Epithelial cell of esophagus (primary cell): ENCODE data around the gene MSL3B.

Source experiments
- DNase-seq: peaks from one replicate; pipeline ENCODE4 v3.0.0; 2010; ENCODE audit warnings: low read depth
- H3K4me3 ChIP-seq: 2 replicates; pipeline ENCODE4 v1.5.1; 2011; ENCODE audit warnings: mild to moderate bottlenecking, low read length, control low read depth
- TF ChIP-seq, protein P1 (sequence below): IDR thresholded peaks from 2 replicates; pipeline ENCODE4 v1.5.1; 2011; ENCODE audit warnings: low read depth, mild to moderate bottlenecking, low read length, control low read depth, inconsistent platforms; ENCODE audit not compliant: insufficient read depth; ENCODE audit errors: missing control alignments

MSL3B gene

DNA sequence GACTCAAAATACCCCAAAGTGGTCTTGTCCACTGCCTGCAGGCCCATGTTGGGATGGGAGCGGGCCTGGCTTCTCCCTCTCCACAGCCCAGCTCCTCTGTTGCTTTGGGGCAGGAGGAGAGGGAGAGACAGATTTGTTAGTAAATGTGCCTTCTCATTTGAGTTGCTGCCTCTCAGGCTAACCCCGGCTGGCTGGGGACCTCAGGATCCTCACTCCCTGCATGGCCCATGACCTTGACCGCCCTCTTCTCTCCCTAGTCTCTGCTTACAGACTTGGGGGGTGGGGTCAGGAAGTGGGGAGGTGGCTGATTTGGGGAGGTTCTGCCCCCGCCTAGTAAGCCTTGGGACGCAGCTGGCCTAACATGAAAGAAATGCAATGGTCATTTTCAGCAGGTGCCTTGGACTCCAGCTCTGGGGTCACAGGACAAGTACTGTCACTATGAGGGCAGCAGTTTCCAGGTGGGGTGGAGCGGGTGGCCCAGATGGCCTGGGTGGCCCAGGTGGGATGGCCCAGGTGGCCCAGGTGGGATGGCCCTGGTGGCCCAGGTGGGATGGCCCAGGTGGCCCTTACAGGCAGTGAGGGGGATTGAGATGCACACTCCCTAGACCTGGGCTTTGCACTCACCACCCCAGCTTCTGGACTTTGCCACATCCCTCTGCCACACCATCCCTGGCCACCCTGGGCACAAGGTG is 37.9 kb downstream of the MSL3B start:
- TF ChIP-seq, protein P1, sequence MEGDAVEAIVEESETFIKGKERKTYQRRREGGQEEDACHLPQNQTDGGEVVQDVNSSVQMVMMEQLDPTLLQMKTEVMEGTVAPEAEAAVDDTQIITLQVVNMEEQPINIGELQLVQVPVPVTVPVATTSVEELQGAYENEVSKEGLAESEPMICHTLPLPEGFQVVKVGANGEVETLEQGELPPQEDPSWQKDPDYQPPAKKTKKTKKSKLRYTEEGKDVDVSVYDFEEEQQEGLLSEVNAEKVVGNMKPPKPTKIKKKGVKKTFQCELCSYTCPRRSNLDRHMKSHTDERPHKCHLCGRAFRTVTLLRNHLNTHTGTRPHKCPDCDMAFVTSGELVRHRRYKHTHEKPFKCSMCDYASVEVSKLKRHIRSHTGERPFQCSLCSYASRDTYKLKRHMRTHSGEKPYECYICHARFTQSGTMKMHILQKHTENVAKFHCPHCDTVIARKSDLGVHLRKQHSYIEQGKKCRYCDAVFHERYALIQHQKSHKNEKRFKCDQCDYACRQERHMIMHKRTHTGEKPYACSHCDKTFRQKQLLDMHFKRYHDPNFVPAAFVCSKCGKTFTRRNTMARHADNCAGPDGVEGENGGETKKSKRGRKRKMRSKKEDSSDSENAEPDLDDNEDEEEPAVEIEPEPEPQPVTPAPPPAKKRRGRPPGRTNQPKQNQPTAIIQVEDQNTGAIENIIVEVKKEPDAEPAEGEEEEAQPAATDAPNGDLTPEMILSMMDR = no peak
- no peak overlapping the region for H3K4me3 ChIP-seq
- DNase-seq = no peak

DNA sequence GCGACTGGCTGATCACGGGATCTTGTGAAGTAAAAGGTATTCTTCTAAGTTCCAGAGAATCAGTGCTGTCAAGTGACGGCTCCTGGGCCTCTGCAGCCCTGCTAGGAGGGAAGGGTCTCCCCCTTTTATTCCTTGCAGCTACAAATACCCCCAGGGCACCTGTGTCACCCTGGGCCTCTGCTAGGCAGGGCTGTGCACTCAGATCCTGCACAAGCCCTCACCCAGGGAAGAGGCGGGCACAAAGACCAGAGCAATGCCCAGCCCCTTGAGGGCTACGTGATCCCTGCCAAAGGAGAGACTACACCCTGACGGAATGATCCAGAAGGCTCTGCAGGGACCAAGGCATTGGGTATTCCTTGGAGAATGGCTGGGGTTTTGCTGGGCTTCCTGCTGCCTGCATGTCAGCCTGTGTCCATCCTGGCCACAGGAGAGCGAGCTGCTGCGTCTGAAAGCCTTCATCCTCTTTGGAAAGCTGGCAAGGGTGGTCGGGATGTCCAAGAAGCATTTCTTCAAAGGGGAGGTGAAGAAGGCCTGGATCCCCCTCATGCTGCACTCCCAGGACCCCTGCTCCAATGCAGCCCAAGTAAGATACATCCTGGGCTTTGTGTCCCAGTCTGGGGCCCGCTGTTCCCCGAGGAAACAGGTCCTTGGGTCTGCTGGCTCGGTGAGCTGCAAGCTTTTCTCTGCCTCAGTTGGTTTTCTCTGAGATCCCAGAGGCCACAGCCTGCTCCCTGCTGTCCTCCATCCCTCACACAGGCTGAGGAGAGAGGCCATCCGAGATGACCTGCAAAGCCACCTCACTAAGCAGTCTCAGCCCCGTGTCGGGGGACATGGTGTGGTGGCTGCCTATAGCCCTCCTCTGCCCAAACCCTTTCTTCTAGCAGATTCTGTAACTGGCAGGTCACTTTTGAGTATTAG is 38.7 kb downstream of the MSL3B start:
- no peak overlapping the region for H3K4me3 ChIP-seq
- TF ChIP-seq, protein P1 = no peak
- DNase-seq = no peak

DNA sequence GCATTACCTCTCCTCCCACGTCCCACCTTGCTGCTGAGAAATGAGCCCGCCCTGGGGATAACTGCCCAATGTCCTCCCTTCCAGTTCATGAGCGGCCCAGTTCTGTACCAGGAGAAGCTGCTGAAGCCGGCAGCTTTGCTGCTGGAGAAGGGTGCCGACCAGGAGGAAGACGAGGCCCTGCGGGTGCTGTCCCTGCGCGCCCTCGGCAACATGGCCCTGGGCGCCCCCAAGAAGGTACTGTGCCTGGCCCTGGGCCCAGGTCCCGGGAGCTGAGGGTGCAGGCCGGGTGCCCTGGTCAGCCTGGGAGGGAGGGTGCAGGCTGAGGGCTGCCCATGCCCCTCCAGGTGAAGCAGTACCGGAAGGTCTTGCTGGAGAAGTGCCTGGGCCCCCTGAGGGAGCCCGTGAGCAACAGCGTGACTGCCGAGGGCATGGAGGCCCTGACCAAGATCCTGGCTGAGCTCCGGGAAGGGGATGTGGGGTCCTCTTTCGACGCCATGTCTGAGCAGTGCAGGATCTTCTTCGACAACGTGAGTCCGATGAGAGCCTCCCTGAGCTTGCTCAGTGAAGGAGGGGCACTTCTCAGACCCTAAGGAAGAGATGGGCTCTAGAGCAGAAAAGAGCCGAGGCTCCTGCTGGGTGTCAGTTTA is 39.5 kb downstream of the MSL3B start:
- no peak for DNase-seq
- TF ChIP-seq, protein P1 = no peak
- H3K4me3 ChIP-seq = no peak overlapping the region

DNA sequence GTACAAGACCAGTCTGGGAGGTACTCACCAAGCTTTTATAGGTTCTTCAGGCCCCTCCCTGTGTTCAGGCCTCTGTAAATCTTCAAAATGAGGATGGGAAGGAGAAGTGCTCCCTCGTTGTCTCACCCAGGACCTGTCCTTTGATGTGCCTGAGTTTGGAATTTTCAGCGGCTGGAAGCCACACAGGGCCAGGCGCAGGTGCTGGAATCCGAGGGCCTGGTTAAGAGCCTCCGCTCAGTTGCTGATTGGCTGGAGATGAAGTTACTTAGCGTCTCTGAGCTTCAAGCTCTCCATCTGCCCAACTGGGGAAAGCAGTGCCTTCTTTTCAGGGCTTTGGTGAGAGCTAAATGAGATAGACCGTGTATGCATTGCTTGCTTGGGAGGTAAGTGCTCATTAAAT is 43.8 kb downstream of the MSL3B start:
- no peak overlapping the region for H3K4me3 ChIP-seq
- TF ChIP-seq, protein P1 = no peak
- DNase-seq = no peak

DNA sequence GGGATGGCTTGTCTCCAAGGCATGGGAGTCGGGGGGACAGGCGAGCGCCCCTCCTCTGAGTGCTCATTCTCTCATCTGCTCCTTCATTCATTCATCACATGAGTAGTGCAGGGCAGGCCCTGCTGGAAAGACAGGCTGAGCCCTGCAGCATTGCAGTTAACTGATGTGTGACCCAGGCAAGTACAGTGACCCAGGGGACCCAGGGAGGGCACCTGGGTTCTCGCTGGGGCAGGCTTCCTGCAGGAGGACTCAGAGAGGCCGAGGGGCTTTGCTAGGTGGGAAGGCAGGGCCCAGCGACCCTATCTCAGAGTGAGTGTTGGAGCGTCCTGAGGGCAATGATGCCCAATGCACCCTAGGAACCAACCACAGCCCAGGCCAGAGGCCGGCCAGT is 44.5 kb downstream of the MSL3B start:
- TF ChIP-seq, protein P1 = no peak
- DNase-seq = no peak

DNA sequence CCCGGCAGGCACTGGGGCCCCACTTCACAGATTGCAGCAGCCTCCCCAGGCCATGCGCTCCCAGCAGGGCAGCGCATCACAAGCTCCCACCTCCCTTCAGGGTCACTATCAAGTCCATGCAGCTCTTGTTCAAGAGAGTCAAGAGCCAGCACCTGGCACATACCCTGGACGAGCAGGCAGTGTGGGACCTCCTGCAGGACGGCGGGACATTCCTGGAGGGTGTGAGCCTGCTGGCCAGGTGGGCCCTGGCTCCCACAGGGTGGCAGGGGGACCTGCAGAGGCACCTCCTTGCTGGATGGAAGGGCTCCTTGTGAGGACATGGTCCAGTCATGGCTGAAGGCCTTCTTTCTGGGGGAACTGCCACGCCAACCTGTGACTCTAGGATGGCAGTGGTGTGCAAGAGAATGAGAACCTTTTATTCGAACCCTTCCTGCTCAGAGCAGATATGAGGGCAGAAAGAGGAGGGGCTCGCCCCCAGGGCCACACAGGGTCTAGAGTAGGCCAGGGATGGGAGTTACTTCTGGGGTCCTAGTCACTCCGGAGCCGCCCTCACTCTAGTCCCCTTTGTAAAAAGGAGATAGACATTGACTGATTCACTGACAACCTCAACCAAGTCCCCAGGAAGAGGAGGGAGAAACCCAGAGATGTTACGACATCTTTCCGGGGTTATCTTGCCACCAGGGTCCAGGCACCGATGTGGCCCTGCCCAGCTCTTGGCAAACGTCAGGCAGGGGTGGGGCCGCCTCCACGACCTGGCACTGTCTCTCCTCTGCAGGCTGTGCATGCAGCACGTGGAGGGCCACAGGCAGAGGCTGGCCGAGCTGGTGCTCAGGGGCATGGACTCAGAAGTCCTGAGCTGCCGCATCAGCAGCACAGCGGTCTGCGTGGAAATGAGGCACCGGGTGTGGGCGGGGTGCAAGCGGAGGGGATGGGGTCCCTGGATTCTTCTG is 45.1 kb downstream of the MSL3B start:
- H3K4me3 ChIP-seq = no peak overlapping the region
- DNase-seq = no peak
- TF ChIP-seq, protein P1 = no peak

More for the DNA sequence above, 44.5 kb downstream of the MSL3B start:
- H3K4me3 ChIP-seq = no peak overlapping the region
